Endodermal cell (in vitro differentiated cells): ENCODE measurements around the gene KLKB1. TPM values are rescaled to one million over a fixed set of nuclear protein-coding genes. Genes with fewer than 3 reads are reported as not detected.

Source experiments
- DNase-seq: peaks from one replicate; pipeline ENCODE4 v3.0.0-alpha.2; 2017
- H3K27ac ChIP-seq: 2 replicates; pipeline ENCODE4 v1.5.1; 2013; ENCODE audit warnings: mild to moderate bottlenecking, low read depth, low read length, moderate library complexity
- H3K27me3 ChIP-seq: 2 replicates; pipeline ENCODE4 v1.6.1; 2013; ENCODE audit warnings: mild to moderate bottlenecking, low read length, moderate library complexity; ENCODE audit not compliant: insufficient read depth, control insufficient read depth, poor library complexity, severe bottlenecking
- H3K36me3 ChIP-seq: 2 replicates; pipeline ENCODE4 v1.7.0; 2013; ENCODE audit warnings: mild to moderate bottlenecking, low read length, moderate library complexity; ENCODE audit not compliant: control insufficient read depth, insufficient read depth
- H3K4me1 ChIP-seq: one replicate; pipeline ENCODE4 v1.7.0; 2013; ENCODE audit warnings: low read length; ENCODE audit not compliant: control insufficient read depth, insufficient read depth
- H3K4me3 ChIP-seq: 2 replicates; pipeline ENCODE4 v1.5.1; 2013; ENCODE audit warnings: mild to moderate bottlenecking, low read length, moderate library complexity
- H3K9ac ChIP-seq: 2 replicates; pipeline ENCODE4 v1.6.1; 2013; ENCODE audit warnings: mild to moderate bottlenecking, low read length, moderate library complexity; ENCODE audit not compliant: poor library complexity, severe bottlenecking; ENCODE audit errors: extremely low read depth
- H3K9me3 ChIP-seq: 2 replicates; pipeline ENCODE4 v1.6.1; 2013; ENCODE audit warnings: mild to moderate bottlenecking, low read length, moderate library complexity; ENCODE audit not compliant: control insufficient read depth
- H3K27ac Mint-ChIP-seq: 2 replicates; pipeline ENCODE4 v1.8.0; 2020; ENCODE audit warnings: mixed read lengths
- H3K27me3 Mint-ChIP-seq: 2 replicates; pipeline ENCODE4 v1.8.0; 2021; ENCODE audit warnings: mild to moderate bottlenecking, mixed read lengths; ENCODE audit not compliant: insufficient read depth
- H3K36me3 Mint-ChIP-seq: 2 replicates; pipeline ENCODE4 v1.8.0; 2020; ENCODE audit warnings: low read depth, mixed read lengths
- H3K4me1 Mint-ChIP-seq: 2 replicates; pipeline ENCODE4 v1.8.0; 2020; ENCODE audit warnings: mixed read lengths
- H3K4me3 Mint-ChIP-seq: 2 replicates; pipeline ENCODE4 v1.8.0; 2020; ENCODE audit warnings: mild to moderate bottlenecking, moderate library complexity, mixed read lengths
- H3K9me3 Mint-ChIP-seq: 2 replicates; pipeline ENCODE4 v1.8.0; 2020; ENCODE audit warnings: mild to moderate bottlenecking, mixed read lengths
- WGBS, 2 experiments: methylation state at CpG; one replicate each; pipeline versions ENCODE4 v1.1.5 to v1.1.7; 2013; ENCODE audit warnings: missing lambda C conversion rate in 2 of 2, mixed read lengths in 1 of 2; ENCODE audit not compliant: insufficient coverage in 1 of 2, insufficient read length in 1 of 2; 5-methylcytosine and 5-hydroxymethylcytosine counted together
- total RNA-seq, 2 donors: library from RNA; stranded (reverse); fragmentation: NEBNext Ultra II Directional in 1 of 2; extraction: Animal tissue kit (Norgen Biotek cat#: 25700) in 1 of 2; gene quantifications; 2 replicates in 1 of 2; 3 replicates in 1 of 2; pipeline ENCODE4 v1.2.1, GENCODE V29; 2021
- TF ChIP-seq, protein P1 (sequence below): fragments of 200-600 bp; sonication (generic); conservative IDR thresholded peaks from 2 replicates; pipeline ENCODE4 v1.5.0; 2021; ENCODE audit warnings: antibody characterized with exemption, mild to moderate bottlenecking

KLKB1 gene
- total RNA-seq, 2 donors from 2014 or later: 9.5 to 11.9 TPM

GRCh38 chr4:186299291-186299690 lies 72.0 kb downstream of the KLKB1 start:
- Histone ChIP-seq H3K4me3 (no peak overlapping the region), H3K27ac (no peak overlapping the region), H3K9me3 (no peaks in the 10 kb centered on the region), H3K4me1 (no peaks in the 10 kb centered on the region), H3K27me3 (no peaks in the 10 kb centered on the region), H3K9ac (no peak overlapping the region), H3K36me3 (no peaks in the 10 kb centered on the region)
- WGBS, 2 experiments: 89 to 91% methylated on average over 2 to 5 of the region's 5 CpGs
- Mint-ChIP-seq H3K27me3 (peaks cover 11% of the 10 kb centered on the region), H3K36me3 (no peaks in the 10 kb centered on the region), H3K4me3 (no peak overlapping the region), H3K4me1 (peaks cover 3% of the 10 kb centered on the region), H3K27ac (no peak overlapping the region), H3K9me3 (no peaks in the 10 kb centered on the region)
- DNase-seq: no peak
- TF ChIP-seq, protein P1, sequence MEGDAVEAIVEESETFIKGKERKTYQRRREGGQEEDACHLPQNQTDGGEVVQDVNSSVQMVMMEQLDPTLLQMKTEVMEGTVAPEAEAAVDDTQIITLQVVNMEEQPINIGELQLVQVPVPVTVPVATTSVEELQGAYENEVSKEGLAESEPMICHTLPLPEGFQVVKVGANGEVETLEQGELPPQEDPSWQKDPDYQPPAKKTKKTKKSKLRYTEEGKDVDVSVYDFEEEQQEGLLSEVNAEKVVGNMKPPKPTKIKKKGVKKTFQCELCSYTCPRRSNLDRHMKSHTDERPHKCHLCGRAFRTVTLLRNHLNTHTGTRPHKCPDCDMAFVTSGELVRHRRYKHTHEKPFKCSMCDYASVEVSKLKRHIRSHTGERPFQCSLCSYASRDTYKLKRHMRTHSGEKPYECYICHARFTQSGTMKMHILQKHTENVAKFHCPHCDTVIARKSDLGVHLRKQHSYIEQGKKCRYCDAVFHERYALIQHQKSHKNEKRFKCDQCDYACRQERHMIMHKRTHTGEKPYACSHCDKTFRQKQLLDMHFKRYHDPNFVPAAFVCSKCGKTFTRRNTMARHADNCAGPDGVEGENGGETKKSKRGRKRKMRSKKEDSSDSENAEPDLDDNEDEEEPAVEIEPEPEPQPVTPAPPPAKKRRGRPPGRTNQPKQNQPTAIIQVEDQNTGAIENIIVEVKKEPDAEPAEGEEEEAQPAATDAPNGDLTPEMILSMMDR: no peak

- H3K9me3 Mint-ChIP-seq: no peaks in the 10 kb centered on the region
- 95 to 100% methylated on average over 1 to 4 of the region's 6 CpGs for WGBS, 2 experiments
- Histone ChIP-seq H3K9me3 (no peaks in the 10 kb centered on the region), H3K27me3 (no peaks in the 10 kb centered on the region), H3K36me3 (no peaks in the 10 kb centered on the region), H3K27ac (no peak overlapping the region), H3K4me1 (no peaks in the 10 kb centered on the region), H3K4me3 (no peak overlapping the region), H3K9ac (no peak overlapping the region)
- H3K4me3 Mint-ChIP-seq: no peak overlapping the region
- H3K27me3 Mint-ChIP-seq: peaks cover 11% of the 10 kb centered on the region
- H3K4me1 Mint-ChIP-seq: peaks cover 3% of the 10 kb centered on the region
- TF ChIP-seq, protein P1: no peak
- no peak overlapping the region for H3K27ac Mint-ChIP-seq
- no peaks in the 10 kb centered on the region for H3K36me3 Mint-ChIP-seq
- DNase-seq: no peak
Measured at GRCh38 chr4:186300659-186301390, 73.5 kb downstream of the KLKB1 start.

- H3K27ac Mint-ChIP-seq: no peak overlapping the region
- no peak overlapping the region for H3K27ac ChIP-seq
- no peak overlapping the region for H3K9ac ChIP-seq
- no peaks in the 10 kb centered on the region for H3K9me3 ChIP-seq
- H3K4me3 ChIP-seq: no peak overlapping the region
- H3K27me3 Mint-ChIP-seq: peaks cover 9% of the 10 kb centered on the region
- H3K4me3 Mint-ChIP-seq: no peak overlapping the region
- H3K27me3 ChIP-seq: no peaks in the 10 kb centered on the region
- no peaks in the 10 kb centered on the region for H3K36me3 ChIP-seq
- WGBS, 2 experiments: 95 to 96% methylated on average over 4 to 5 of the region's 5 CpGs
- DNase-seq: no peak
- TF ChIP-seq, protein P1: no peak
- H3K4me1 Mint-ChIP-seq: no peaks in the 10 kb centered on the region
- no peaks in the 10 kb centered on the region for H3K9me3 Mint-ChIP-seq
- H3K4me1 ChIP-seq: no peaks in the 10 kb centered on the region
- no peaks in the 10 kb centered on the region for H3K36me3 Mint-ChIP-seq
Measured at GRCh38 chr4:186304216-186304615, 76.9 kb downstream of the KLKB1 start.
